IPS DF 6.9 (cell line): ENCODE results near the gene POM121.
"Not testable (repeated sequence)": the region's sequence is repeated elsewhere in the genome, so short reads cannot be mapped to it uniquely, and the experiment has no call there.

Source experiments
- DNase-seq: peaks from one replicate; pipeline ENCODE4 v3.0.0-alpha.2; 2013; ENCODE audit warnings: low read depth, low spot score
- H3K27ac ChIP-seq: one replicate; pipeline ENCODE4 v1.5.1; 2013; ENCODE audit warnings: low read length, control low read depth
- H3K27me3 ChIP-seq: 2 replicates; pipeline ENCODE4 v1.6.1; 2013; ENCODE audit warnings: mild to moderate bottlenecking, low read length; ENCODE audit not compliant: control insufficient read depth, insufficient read depth
- H3K36me3 ChIP-seq: 2 replicates; pipeline ENCODE4 v1.6.1; 2013; ENCODE audit warnings: low read length; ENCODE audit not compliant: control insufficient read depth, insufficient read depth
- H3K4me1 ChIP-seq: 2 replicates; pipeline ENCODE4 v1.6.1; 2013; ENCODE audit warnings: low read length; ENCODE audit not compliant: control insufficient read depth, insufficient read depth
- H3K4me3 ChIP-seq: 2 replicates; pipeline ENCODE4 v1.5.1; 2013; ENCODE audit warnings: mild to moderate bottlenecking, low read length
- H3K9me3 ChIP-seq: 2 replicates; pipeline ENCODE4 v1.6.1; 2013; ENCODE audit warnings: low read length, inconsistent platforms; ENCODE audit not compliant: control insufficient read depth, insufficient read depth
- WGBS: extraction: QIAGEN DNeasy Blood & Tissue Kit; methylation state at CpG from one replicate; pipeline ENCODE4 v1.1.7; 2013; ENCODE audit warnings: mixed read lengths, missing lambda C conversion rate; ENCODE audit not compliant: insufficient read length, insufficient coverage; 5-methylcytosine and 5-hydroxymethylcytosine counted together

Gene POM121

GRCh38 chr7:72968980-72969516, 44.2 kb downstream of the POM121 start, which contains the start of gene TRIM74:
TSS of gene TRIM74 (minus strand) at chr7:72969466. CDS start at chr7:72966157, 3,309 bp downstream.
- not testable (repeated sequence) for H3K27ac ChIP-seq, DNase-seq, H3K9me3 ChIP-seq, H3K4me1 ChIP-seq, H3K4me3 ChIP-seq, H3K27me3 ChIP-seq, H3K36me3 ChIP-seq
- WGBS: no CpG with 5 or more reads among the region's 36 CpGs

GRCh38 chr7:72969688-72970087, 44.8 kb downstream of the POM121 start:
- H3K36me3 ChIP-seq, H3K4me3 ChIP-seq: not testable (repeated sequence)
- WGBS: no CpG with 5 or more reads among the region's 29 CpGs

DNA sequence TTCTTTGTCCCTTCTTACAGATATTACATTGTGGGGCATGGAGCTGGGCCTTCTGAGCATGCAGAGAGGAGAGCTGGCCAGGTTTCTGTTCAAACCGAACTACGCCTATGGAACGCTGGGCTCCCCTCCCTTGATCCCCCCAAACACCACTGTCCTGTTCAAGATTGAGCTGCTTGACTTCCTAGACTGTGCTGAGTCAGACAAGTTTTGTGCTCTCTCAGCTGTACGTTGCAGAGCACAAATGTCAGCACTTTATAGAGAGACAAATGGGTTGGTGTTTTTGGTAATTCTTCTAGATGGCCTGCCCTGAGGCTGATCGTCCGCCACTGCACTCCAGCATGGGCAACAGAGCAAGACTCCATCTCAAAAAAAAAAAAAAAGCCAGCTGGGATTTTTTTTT, 46.6 kb downstream of the POM121 start:
- WGBS: no CpG with 5 or more reads among the region's 6 CpGs
- not testable (repeated sequence) for H3K27ac ChIP-seq, DNase-seq, H3K36me3 ChIP-seq, H3K4me1 ChIP-seq, H3K4me3 ChIP-seq, H3K27me3 ChIP-seq, H3K9me3 ChIP-seq

More at GRCh38 chr7:72969688-72970087, 44.8 kb downstream of the POM121 start:
- H3K27ac ChIP-seq, H3K9me3 ChIP-seq, DNase-seq, H3K27me3 ChIP-seq, H3K4me1 ChIP-seq: not testable (repeated sequence)

- WGBS: no CpG with 5 or more reads among the region's 7 CpGs
- not testable (repeated sequence) for H3K9me3 ChIP-seq
These were observed 49.9 kb downstream of the POM121 start for GRCh38 chr7:72974781-72975180.

GRCh38 chr7:72975656-72976286, 50.9 kb downstream of the POM121 start:
- H3K9me3 ChIP-seq, H3K27ac ChIP-seq, DNase-seq, H3K27me3 ChIP-seq, H3K36me3 ChIP-seq, H3K4me3 ChIP-seq, H3K4me1 ChIP-seq: not testable (repeated sequence)
- no CpG with 5 or more reads among the region's 55 CpGs for WGBS

More at GRCh38 chr7:72974781-72975180, 49.9 kb downstream of the POM121 start:
- not testable (repeated sequence) for H3K4me1 ChIP-seq, DNase-seq, H3K4me3 ChIP-seq, H3K27ac ChIP-seq, H3K36me3 ChIP-seq, H3K27me3 ChIP-seq

DNA sequence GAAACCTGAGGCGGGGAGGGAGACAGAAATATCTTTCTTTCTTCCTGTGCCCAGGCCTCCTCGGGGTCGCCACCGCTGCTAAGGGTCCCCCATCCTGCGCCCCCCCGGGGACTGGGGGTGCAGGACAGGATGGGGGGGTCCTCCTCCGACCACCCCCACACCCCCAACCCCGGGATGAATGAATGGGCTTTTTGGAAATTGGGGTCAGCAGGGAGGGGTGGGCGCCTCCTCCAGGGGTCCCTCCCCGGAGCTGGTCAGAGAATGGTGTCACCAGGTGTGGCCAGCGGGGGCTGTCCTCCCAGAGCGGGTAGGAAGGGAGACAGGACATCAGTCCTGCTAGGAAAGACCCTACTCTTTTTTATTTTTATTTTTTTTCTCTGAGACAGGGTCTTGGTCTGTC, 51.5 kb downstream of the POM121 start:
- H3K9me3 ChIP-seq, H3K4me1 ChIP-seq, H3K36me3 ChIP-seq, H3K4me3 ChIP-seq, H3K27me3 ChIP-seq, DNase-seq, H3K27ac ChIP-seq: not testable (repeated sequence)
- WGBS: no CpG with 5 or more reads among the region's 12 CpGs

GRCh38 chr7:72980382-72980781, 55.5 kb downstream of the POM121 start:
- H3K4me1 ChIP-seq, H3K36me3 ChIP-seq, H3K27me3 ChIP-seq, H3K4me3 ChIP-seq, DNase-seq, H3K9me3 ChIP-seq, H3K27ac ChIP-seq: not testable (repeated sequence)
- no CpG with 5 or more reads among the region's 6 CpGs for WGBS

GRCh38 chr7:72982084-72982483, 57.2 kb downstream of the POM121 start:
- not testable (repeated sequence) for DNase-seq, H3K27ac ChIP-seq, H3K4me1 ChIP-seq, H3K36me3 ChIP-seq, H3K4me3 ChIP-seq, H3K27me3 ChIP-seq, H3K9me3 ChIP-seq
- WGBS: no CpG with 5 or more reads among the region's 11 CpGs

DNA sequence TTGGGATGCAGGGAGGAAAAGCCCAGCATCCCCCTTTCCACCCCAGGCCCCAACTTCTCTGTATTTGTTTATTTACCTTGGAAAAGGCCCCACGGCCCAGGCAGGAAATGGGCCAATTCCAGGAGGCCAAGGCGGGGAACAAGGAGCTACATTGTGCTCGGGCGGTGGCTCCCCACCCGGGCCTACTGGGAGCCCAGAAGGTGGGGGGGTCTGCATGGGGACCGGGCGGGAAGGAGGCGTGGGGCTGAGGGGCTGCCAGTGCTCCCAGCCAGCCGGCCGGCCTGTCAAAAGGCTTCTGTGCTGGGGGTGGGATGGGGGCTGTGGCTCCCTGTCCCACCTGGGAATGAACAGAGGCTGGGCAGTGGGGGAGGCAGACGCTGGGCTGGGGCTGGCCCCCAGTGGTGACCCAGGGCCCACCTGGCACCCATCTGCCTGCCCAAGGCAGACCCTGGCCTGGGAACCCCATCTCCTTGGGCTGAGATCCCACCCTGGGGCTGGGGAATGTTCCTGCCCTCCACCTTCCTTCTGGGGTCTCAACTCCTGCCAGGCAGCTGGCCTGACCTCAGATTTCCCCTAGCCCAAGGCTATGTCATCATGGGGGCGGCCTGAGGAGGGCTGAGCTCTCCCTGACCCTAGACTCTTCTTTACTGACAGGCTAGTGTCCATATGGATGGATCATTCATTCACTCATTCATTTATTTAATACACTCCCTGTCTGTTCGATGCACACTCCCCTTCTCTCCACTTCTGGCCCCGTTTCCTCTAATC, 65.4 kb downstream of the POM121 start:
- not testable (repeated sequence) for H3K4me1 ChIP-seq

GRCh38 chr7:72995484-72995883, 70.6 kb downstream of the POM121 start:
- H3K4me3 ChIP-seq, H3K9me3 ChIP-seq, H3K36me3 ChIP-seq, H3K27ac ChIP-seq, DNase-seq, H3K4me1 ChIP-seq, H3K27me3 ChIP-seq: not testable (repeated sequence)
- WGBS: no CpG with 5 or more reads among the region's 8 CpGs

More for the DNA sequence above, 65.4 kb downstream of the POM121 start:
- WGBS: no CpG with 5 or more reads among the region's 14 CpGs
- not testable (repeated sequence) for H3K9me3 ChIP-seq, H3K27ac ChIP-seq, H3K36me3 ChIP-seq, DNase-seq, H3K4me3 ChIP-seq, H3K27me3 ChIP-seq
